Measurements from ENCODE around the gene C3AR1.
"Not testable (repeated sequence)": the region's sequence is repeated elsewhere in the genome, so short reads cannot be mapped to it uniquely, and the experiment has no call there.

Gene C3AR1

GRCh38 chr12:8065991-8066594, at the start of gene C3AR1:
TSS of gene C3AR1 (minus strand) at chr12:8066359. CDS start at chr12:8060185, 6,174 bp downstream.
- DNase-seq (ENCODE audit: low read depth in 2 of 2): peak; percentile 69 to 78
- H3K4me3 ChIP-seq (replicated peaks in 1 of 2; ENCODE audit: low read depth in 2 of 2, low read length in 2 of 2): no peak within 1 kb of the TSS
- no peak for TF ChIP-seq CTCF (IDR thresholded peaks at IDR 0.05; ENCODE audit: low read depth, low read length)

- DNase-seq (ENCODE audit: low read depth in 2 of 2); H3K4me3 ChIP-seq (replicated peaks in 1 of 2; ENCODE audit: low read depth in 2 of 2, low read length in 2 of 2): not testable (repeated sequence)
These were observed 47.0 kb upstream of the C3AR1 start for GRCh38 chr12:8113117-8113516.

GRCh38 chr12:8108808-8109398, 42.7 kb upstream of the C3AR1 start:
- H3K4me3 ChIP-seq (replicated peaks in 1 of 2; ENCODE audit: low read depth in 2 of 2, low read length in 2 of 2): no peak overlapping the region
- TF ChIP-seq CTCF (IDR thresholded peaks at IDR 0.05; ENCODE audit: low read depth, low read length): peak; percentile 92
- DNase-seq (ENCODE audit: low read depth in 2 of 2): peak; percentile 85 to 88

- no peak overlapping the region for H3K4me3 ChIP-seq (replicated peaks in 1 of 2; ENCODE audit: low read depth in 2 of 2, low read length in 2 of 2)
- no peak for DNase-seq (ENCODE audit: low read depth in 2 of 2)
- TF ChIP-seq CTCF (IDR thresholded peaks at IDR 0.05; ENCODE audit: low read depth, low read length): no peak
These were observed 33.1 kb upstream of the C3AR1 start for GRCh38 chr12:8099235-8099634.

GRCh38 chr12:8096281-8096915, 30.2 kb upstream of the C3AR1 start:
- no peak overlapping the region for H3K4me3 ChIP-seq (replicated peaks in 1 of 2; ENCODE audit: low read depth in 2 of 2, low read length in 2 of 2)
- DNase-seq (ENCODE audit: low read depth in 2 of 2): no peak
- TF ChIP-seq CTCF (IDR thresholded peaks at IDR 0.05; ENCODE audit: low read depth, low read length): no peak

- no peak for TF ChIP-seq CTCF (IDR thresholded peaks at IDR 0.05; ENCODE audit: low read depth, low read length)
- DNase-seq (ENCODE audit: low read depth in 2 of 2): no peak
- no peak overlapping the region for H3K4me3 ChIP-seq (replicated peaks in 1 of 2; ENCODE audit: low read depth in 2 of 2, low read length in 2 of 2)
These were observed 27.1 kb upstream of the C3AR1 start for GRCh38 chr12:8093291-8093690.

- no peak overlapping the region for H3K4me3 ChIP-seq (replicated peaks in 1 of 2; ENCODE audit: low read depth in 2 of 2, low read length in 2 of 2)
- DNase-seq (ENCODE audit: low read depth in 2 of 2): no peak
- no peak for TF ChIP-seq CTCF (IDR thresholded peaks at IDR 0.05; ENCODE audit: low read depth, low read length)
These were observed 23.6 kb upstream of the C3AR1 start for GRCh38 chr12:8089716-8090115.

GRCh38 chr12:8089277-8089676, 23.1 kb upstream of the C3AR1 start:
- not testable (repeated sequence) for DNase-seq (ENCODE audit: low read depth in 2 of 2); H3K4me3 ChIP-seq (replicated peaks in 1 of 2; ENCODE audit: low read depth in 2 of 2, low read length in 2 of 2)

All from cardiac fibroblast (primary cell).